Endodermal cell (in vitro differentiated cells): ENCODE data around the gene ARHGAP10. TPM values are rescaled to one million over a fixed set of nuclear protein-coding genes. Genes with fewer than 3 reads are reported as not detected.

Experiments
- DNase-seq: peaks from one replicate; pipeline ENCODE4 v3.0.0-alpha.2; 2017
- H3K27ac ChIP-seq: 2 replicates; pipeline ENCODE4 v1.5.1; 2013; ENCODE audit warnings: mild to moderate bottlenecking, low read depth, low read length, moderate library complexity
- H3K27me3 ChIP-seq: 2 replicates; pipeline ENCODE4 v1.6.1; 2013; ENCODE audit warnings: mild to moderate bottlenecking, low read length, moderate library complexity; ENCODE audit not compliant: insufficient read depth, control insufficient read depth, poor library complexity, severe bottlenecking
- H3K36me3 ChIP-seq: 2 replicates; pipeline ENCODE4 v1.7.0; 2013; ENCODE audit warnings: mild to moderate bottlenecking, low read length, moderate library complexity; ENCODE audit not compliant: control insufficient read depth, insufficient read depth
- H3K4me1 ChIP-seq: one replicate; pipeline ENCODE4 v1.7.0; 2013; ENCODE audit warnings: low read length; ENCODE audit not compliant: control insufficient read depth, insufficient read depth
- H3K4me3 ChIP-seq: 2 replicates; pipeline ENCODE4 v1.5.1; 2013; ENCODE audit warnings: mild to moderate bottlenecking, low read length, moderate library complexity
- H3K9ac ChIP-seq: 2 replicates; pipeline ENCODE4 v1.6.1; 2013; ENCODE audit warnings: mild to moderate bottlenecking, low read length, moderate library complexity; ENCODE audit not compliant: poor library complexity, severe bottlenecking; ENCODE audit errors: extremely low read depth
- H3K9me3 ChIP-seq: 2 replicates; pipeline ENCODE4 v1.6.1; 2013; ENCODE audit warnings: mild to moderate bottlenecking, low read length, moderate library complexity; ENCODE audit not compliant: control insufficient read depth
- H3K27ac Mint-ChIP-seq: 2 replicates; pipeline ENCODE4 v1.8.0; 2020; ENCODE audit warnings: mixed read lengths
- H3K27me3 Mint-ChIP-seq: 2 replicates; pipeline ENCODE4 v1.8.0; 2021; ENCODE audit warnings: mild to moderate bottlenecking, mixed read lengths; ENCODE audit not compliant: insufficient read depth
- H3K36me3 Mint-ChIP-seq: 2 replicates; pipeline ENCODE4 v1.8.0; 2020; ENCODE audit warnings: low read depth, mixed read lengths
- H3K4me1 Mint-ChIP-seq: 2 replicates; pipeline ENCODE4 v1.8.0; 2020; ENCODE audit warnings: mixed read lengths
- H3K4me3 Mint-ChIP-seq: 2 replicates; pipeline ENCODE4 v1.8.0; 2020; ENCODE audit warnings: mild to moderate bottlenecking, moderate library complexity, mixed read lengths
- H3K9me3 Mint-ChIP-seq: 2 replicates; pipeline ENCODE4 v1.8.0; 2020; ENCODE audit warnings: mild to moderate bottlenecking, mixed read lengths
- WGBS, 2 experiments: methylation state at CpG; one replicate each; pipeline versions ENCODE4 v1.1.5 to v1.1.7; 2013; ENCODE audit warnings: missing lambda C conversion rate in 2 of 2, mixed read lengths in 1 of 2; ENCODE audit not compliant: insufficient coverage in 1 of 2, insufficient read length in 1 of 2; 5-methylcytosine and 5-hydroxymethylcytosine counted together
- total RNA-seq, 2 donors: library from RNA; stranded (reverse); fragmentation: NEBNext Ultra II Directional in 1 of 2; extraction: Animal tissue kit (Norgen Biotek cat#: 25700) in 1 of 2; gene quantifications; 2 replicates in 1 of 2; 3 replicates in 1 of 2; pipeline ENCODE4 v1.2.1, GENCODE V29; 2021
- TF ChIP-seq, protein P1 (sequence below): fragments of 200-600 bp; sonication (generic); conservative IDR thresholded peaks from 2 replicates; pipeline ENCODE4 v1.5.0; 2021; ENCODE audit warnings: antibody characterized with exemption, mild to moderate bottlenecking

ARHGAP10 gene
- total RNA-seq, 2 donors from 2014 or later: 9.1 to 11.8 TPM

DNA sequence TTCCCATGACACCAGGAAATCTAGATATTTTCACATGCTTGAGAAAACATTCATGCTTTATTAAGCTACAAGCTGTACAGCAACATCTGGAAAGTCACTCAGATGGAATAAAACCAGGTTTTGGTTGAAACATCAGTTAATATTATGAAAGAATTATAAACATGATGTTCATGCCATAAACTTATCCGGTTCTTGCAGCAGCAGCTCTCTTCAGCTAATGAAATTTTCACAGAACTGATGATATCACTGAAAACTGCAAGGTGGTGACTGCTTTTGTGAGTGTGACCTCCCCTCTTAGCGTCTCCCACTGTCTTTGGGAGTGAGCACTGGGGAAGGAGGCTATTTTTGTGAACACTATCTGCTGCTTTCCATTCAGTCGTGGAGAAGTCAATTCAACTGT is 56.9 kb downstream of the ARHGAP10 start:
- Mint-ChIP-seq H3K27ac (no peak overlapping the region), H3K36me3 (no peaks in the 10 kb centered on the region), H3K9me3 (no peaks in the 10 kb centered on the region), H3K4me1 (peaks cover 32% of the 10 kb centered on the region), H3K27me3 (no peaks in the 10 kb centered on the region), H3K4me3 (no peak overlapping the region)
- TF ChIP-seq, protein P1, sequence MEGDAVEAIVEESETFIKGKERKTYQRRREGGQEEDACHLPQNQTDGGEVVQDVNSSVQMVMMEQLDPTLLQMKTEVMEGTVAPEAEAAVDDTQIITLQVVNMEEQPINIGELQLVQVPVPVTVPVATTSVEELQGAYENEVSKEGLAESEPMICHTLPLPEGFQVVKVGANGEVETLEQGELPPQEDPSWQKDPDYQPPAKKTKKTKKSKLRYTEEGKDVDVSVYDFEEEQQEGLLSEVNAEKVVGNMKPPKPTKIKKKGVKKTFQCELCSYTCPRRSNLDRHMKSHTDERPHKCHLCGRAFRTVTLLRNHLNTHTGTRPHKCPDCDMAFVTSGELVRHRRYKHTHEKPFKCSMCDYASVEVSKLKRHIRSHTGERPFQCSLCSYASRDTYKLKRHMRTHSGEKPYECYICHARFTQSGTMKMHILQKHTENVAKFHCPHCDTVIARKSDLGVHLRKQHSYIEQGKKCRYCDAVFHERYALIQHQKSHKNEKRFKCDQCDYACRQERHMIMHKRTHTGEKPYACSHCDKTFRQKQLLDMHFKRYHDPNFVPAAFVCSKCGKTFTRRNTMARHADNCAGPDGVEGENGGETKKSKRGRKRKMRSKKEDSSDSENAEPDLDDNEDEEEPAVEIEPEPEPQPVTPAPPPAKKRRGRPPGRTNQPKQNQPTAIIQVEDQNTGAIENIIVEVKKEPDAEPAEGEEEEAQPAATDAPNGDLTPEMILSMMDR: no peak
- Histone ChIP-seq H3K27me3 (no peaks in the 10 kb centered on the region), H3K9ac (no peak overlapping the region), H3K4me3 (no peak overlapping the region), H3K9me3 (no peaks in the 10 kb centered on the region), H3K4me1 (peaks cover 7% of the 10 kb centered on the region), H3K36me3 (no peaks in the 10 kb centered on the region), H3K27ac (no peak overlapping the region)
- WGBS, 2 experiments: 60 to 84% methylated on average over 1 to 3 of the region's 3 CpGs
- DNase-seq: no peak

DNA sequence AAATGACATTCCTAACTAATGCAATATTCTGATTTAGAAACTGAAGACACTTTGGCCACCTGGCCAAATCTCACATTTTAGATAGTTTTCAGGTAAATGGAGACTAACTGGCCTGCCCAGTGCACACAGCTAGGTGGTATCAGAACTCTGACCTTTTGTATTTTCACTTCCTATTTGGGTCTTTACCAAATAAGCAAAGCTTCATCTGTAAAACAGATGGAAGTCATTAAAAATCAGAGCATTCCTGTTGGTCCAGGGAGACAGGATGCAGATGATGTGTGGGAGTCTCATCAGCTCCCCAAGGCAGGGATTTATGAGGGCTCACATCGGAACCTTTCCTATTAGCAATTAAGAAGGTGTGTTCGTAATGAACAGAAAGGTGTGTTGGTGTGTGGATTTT is 57.7 kb downstream of the ARHGAP10 start:
- DNase-seq: no peak
- no peak overlapping the region for H3K9ac ChIP-seq
- Mint-ChIP-seq H3K27ac (no peak overlapping the region), H3K9me3 (no peaks in the 10 kb centered on the region), H3K4me1 (peaks cover 32% of the 10 kb centered on the region), H3K4me3 (no peak overlapping the region), H3K27me3 (no peaks in the 10 kb centered on the region), H3K36me3 (no peaks in the 10 kb centered on the region)
- WGBS, 2 experiments: 93% methylated on average over 2 of the region's 2 CpGs; no CpG with 5 or more reads in 1 of the 2 experiments
- TF ChIP-seq, protein P1: no peak
- peaks cover 7% of the 10 kb centered on the region for H3K4me1 ChIP-seq
- H3K27me3 ChIP-seq: no peaks in the 10 kb centered on the region
- no peak overlapping the region for H3K27ac ChIP-seq
- H3K36me3 ChIP-seq: no peaks in the 10 kb centered on the region
- H3K4me3 ChIP-seq: no peak overlapping the region
- H3K9me3 ChIP-seq: no peaks in the 10 kb centered on the region

DNA sequence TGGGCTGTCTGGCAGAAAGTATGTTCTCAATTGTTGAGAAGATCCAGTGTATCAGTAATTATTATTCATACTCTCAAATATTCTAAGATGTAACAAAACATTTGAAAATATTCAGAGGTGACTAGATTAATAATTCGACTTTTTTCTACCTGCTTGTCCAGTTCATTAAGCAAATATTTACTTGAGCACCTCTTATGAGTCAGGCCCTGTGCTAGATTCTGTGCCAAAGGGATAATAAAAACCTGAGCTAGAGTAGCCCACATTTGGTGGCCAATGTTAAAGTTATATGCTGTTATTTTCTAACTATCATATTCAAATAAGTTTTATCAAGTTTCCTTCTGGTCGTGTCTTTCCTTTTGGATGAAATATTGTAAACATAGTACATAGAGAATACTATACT is 58.5 kb downstream of the ARHGAP10 start:
- no peaks in the 10 kb centered on the region for H3K9me3 ChIP-seq
- Mint-ChIP-seq H3K36me3 (no peaks in the 10 kb centered on the region), H3K4me1 (peaks cover 29% of the 10 kb centered on the region), H3K27ac (no peak overlapping the region), H3K27me3 (no peaks in the 10 kb centered on the region), H3K4me3 (no peak overlapping the region), H3K9me3 (no peaks in the 10 kb centered on the region)
- H3K27ac ChIP-seq: no peak overlapping the region
- no peak overlapping the region for H3K4me3 ChIP-seq
- H3K4me1 ChIP-seq: peaks cover 7% of the 10 kb centered on the region
- TF ChIP-seq, protein P1: no peak
- WGBS, 2 experiments: 93 to 100% methylated on average over 1 of the region's 2 CpGs
- no peaks in the 10 kb centered on the region for H3K36me3 ChIP-seq
- H3K9ac ChIP-seq: no peak overlapping the region
- DNase-seq: no peak
- H3K27me3 ChIP-seq: no peaks in the 10 kb centered on the region
